Adrenal gland (tissue), 5 donors: Measurements from ENCODE around the gene CYB5R4.

Experiments
- POLR2A ChIP-seq, 2 donors: fragments of 450-650 bp; IDR thresholded peaks; one replicate each; pipeline ENCODE4 v1.6.1; 2017; ENCODE audit warnings: antibody characterized with exemption in 2 of 2, mild to moderate bottlenecking in 2 of 2, moderate library complexity in 1 of 2
- TF ChIP-seq, protein P1 (sequence below), 6 experiments: fragments of 450-650 bp in 4 of 6; fragments of 200-600 bp in 2 of 6; sonication (generic) in 1 of 6; IDR thresholded peaks; 1 replicate in 5 of 6; 2 replicates in 1 of 6; pipeline versions ENCODE4 v1.5.1 to v1.8.0; 2016 to 2021; ENCODE audit warnings: antibody characterized with exemption in 6 of 6, mild to moderate bottlenecking in 2 of 6, moderate library complexity in 1 of 6
- donor health status: DM: no; HTN: no; CAD: no.

DNA sequence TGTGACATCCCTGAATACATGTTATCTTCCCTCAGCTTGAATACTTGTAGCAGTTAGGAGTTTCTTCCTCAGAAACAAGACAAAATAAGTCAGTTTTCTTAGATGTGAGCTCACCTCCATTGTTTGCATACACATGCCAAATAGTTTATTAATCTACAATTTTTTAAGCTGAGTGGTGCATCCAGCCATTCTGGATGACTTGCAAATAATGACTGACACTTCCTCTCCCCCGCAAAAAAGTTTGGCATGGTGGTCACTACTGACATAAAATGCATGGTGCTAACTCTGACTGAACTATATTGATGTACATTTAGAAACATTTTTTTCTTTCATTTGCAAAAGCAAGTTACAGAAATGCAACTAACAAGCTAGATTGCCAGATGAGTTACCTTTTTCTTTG, 55.5 kb downstream of the CYB5R4 start:
- no peak for TF ChIP-seq POLR2A (IDR thresholded peaks at IDR 0.05)
- TF ChIP-seq, protein P1, sequence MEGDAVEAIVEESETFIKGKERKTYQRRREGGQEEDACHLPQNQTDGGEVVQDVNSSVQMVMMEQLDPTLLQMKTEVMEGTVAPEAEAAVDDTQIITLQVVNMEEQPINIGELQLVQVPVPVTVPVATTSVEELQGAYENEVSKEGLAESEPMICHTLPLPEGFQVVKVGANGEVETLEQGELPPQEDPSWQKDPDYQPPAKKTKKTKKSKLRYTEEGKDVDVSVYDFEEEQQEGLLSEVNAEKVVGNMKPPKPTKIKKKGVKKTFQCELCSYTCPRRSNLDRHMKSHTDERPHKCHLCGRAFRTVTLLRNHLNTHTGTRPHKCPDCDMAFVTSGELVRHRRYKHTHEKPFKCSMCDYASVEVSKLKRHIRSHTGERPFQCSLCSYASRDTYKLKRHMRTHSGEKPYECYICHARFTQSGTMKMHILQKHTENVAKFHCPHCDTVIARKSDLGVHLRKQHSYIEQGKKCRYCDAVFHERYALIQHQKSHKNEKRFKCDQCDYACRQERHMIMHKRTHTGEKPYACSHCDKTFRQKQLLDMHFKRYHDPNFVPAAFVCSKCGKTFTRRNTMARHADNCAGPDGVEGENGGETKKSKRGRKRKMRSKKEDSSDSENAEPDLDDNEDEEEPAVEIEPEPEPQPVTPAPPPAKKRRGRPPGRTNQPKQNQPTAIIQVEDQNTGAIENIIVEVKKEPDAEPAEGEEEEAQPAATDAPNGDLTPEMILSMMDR (IDR thresholded peaks at IDR 0.05) = no peak
